HCT116 (cell line): ENCODE measurements around the gene ZBTB21.

Experiments used
- EGR1 ChIP-seq: IDR thresholded peaks from 2 replicates; pipeline ENCODE4 v1.6.1; 2012; ENCODE audit warnings: low read depth
- EZH2 ChIP-seq: fragments of 200-600 bp; sonication (generic); IDR thresholded peaks from 2 replicates; pipeline ENCODE4 v1.6.1; 2017; ENCODE audit warnings: antibody characterized with exemption, mixed run types
- JUND ChIP-seq: IDR thresholded peaks from 2 replicates; pipeline ENCODE4 v1.6.1; 2012
- POLR2A ChIP-seq: IDR thresholded peaks from 2 replicates; pipeline ENCODE4 v1.7.0; 2011; ENCODE audit warnings: borderline replicate concordance; ENCODE audit not compliant: insufficient read depth, insufficient read length; ENCODE audit errors: extremely low read depth
- SIN3A ChIP-seq: IDR thresholded peaks from 2 replicates; pipeline ENCODE4 v1.6.1; 2012; ENCODE audit warnings: low read depth
- YY1 ChIP-seq: IDR thresholded peaks from 2 replicates; pipeline ENCODE4 v1.6.1; 2011; ENCODE audit warnings: low read length, low read depth, moderate library complexity, mild to moderate bottlenecking; ENCODE audit not compliant: insufficient replicate concordance; ENCODE audit errors: extremely low read depth
- TF ChIP-seq, protein P1 (sequence below), 3 experiments: fragments of 200-600 bp in 1 of 3; sonication (generic) in 1 of 3; IDR thresholded peaks in 2 of 3; conservative IDR thresholded peaks in 1 of 3; 2 replicates each; pipeline ENCODE4 v1.5.1; 2012 to 2017; ENCODE audit warnings: low read depth in 2 of 3, low read length in 2 of 3, antibody characterized with exemption in 1 of 3, borderline replicate concordance in 1 of 3, control low read depth in 1 of 3, mild to moderate bottlenecking in 1 of 3, mixed read lengths in 1 of 3, mixed run types in 1 of 3, moderate library complexity in 1 of 3; ENCODE audit not compliant: insufficient read depth in 1 of 3
- TF ChIP-seq, protein P2 (sequence below): IDR thresholded peaks from 2 replicates; pipeline ENCODE4 v1.6.1; 2012; ENCODE audit warnings: low read depth

DNA sequence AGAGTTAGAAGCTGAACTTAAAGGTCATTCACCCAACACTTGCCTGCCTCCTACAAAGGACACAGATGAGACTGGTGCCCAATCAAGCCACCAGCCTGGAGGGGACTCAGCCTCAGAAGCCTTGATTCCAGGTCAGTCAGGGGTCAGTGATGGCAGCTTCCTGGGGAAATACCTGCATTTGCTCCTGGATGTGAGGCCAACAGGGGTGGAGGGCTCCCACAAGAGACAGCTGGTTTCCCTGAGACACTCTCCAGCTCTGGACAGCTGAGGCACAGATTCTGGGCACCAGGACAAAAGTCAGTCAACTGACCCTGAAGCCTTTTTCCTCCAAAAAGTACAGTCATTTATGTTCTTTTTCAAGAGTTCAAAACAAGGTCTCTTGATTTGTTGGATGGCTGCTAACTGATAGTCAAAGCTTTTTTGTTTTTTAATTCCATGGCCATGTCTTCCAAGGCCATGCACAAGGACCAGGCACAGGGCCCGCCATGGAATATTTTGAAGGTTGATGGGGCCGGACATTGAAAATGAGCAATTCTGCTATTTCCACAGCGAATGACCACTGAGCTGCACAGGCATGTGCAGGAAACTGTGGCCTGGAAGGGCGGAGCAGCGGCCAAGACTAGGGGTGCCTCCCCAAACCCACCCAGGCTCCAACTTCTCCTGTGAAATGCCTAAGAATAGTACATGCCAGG is 58.1 kb downstream of the ZBTB21 start:
- TF ChIP-seq JUND (no peak), POLR2A (no peak), EZH2 (no peak), SIN3A (no peak), YY1 (no peak), EGR1 (no peak)
- TF ChIP-seq, protein P1, sequence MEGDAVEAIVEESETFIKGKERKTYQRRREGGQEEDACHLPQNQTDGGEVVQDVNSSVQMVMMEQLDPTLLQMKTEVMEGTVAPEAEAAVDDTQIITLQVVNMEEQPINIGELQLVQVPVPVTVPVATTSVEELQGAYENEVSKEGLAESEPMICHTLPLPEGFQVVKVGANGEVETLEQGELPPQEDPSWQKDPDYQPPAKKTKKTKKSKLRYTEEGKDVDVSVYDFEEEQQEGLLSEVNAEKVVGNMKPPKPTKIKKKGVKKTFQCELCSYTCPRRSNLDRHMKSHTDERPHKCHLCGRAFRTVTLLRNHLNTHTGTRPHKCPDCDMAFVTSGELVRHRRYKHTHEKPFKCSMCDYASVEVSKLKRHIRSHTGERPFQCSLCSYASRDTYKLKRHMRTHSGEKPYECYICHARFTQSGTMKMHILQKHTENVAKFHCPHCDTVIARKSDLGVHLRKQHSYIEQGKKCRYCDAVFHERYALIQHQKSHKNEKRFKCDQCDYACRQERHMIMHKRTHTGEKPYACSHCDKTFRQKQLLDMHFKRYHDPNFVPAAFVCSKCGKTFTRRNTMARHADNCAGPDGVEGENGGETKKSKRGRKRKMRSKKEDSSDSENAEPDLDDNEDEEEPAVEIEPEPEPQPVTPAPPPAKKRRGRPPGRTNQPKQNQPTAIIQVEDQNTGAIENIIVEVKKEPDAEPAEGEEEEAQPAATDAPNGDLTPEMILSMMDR (IDR thresholded peaks at IDR 0.05 in 2 of 3, conservative IDR thresholded peaks at IDR 0.05 in 1 of 3; ENCODE audit: borderline replicate concordance in 1 of 3, insufficient read depth in 1 of 3, low read depth in 2 of 3, low read length in 2 of 3): no peak
- TF ChIP-seq, protein P2, sequence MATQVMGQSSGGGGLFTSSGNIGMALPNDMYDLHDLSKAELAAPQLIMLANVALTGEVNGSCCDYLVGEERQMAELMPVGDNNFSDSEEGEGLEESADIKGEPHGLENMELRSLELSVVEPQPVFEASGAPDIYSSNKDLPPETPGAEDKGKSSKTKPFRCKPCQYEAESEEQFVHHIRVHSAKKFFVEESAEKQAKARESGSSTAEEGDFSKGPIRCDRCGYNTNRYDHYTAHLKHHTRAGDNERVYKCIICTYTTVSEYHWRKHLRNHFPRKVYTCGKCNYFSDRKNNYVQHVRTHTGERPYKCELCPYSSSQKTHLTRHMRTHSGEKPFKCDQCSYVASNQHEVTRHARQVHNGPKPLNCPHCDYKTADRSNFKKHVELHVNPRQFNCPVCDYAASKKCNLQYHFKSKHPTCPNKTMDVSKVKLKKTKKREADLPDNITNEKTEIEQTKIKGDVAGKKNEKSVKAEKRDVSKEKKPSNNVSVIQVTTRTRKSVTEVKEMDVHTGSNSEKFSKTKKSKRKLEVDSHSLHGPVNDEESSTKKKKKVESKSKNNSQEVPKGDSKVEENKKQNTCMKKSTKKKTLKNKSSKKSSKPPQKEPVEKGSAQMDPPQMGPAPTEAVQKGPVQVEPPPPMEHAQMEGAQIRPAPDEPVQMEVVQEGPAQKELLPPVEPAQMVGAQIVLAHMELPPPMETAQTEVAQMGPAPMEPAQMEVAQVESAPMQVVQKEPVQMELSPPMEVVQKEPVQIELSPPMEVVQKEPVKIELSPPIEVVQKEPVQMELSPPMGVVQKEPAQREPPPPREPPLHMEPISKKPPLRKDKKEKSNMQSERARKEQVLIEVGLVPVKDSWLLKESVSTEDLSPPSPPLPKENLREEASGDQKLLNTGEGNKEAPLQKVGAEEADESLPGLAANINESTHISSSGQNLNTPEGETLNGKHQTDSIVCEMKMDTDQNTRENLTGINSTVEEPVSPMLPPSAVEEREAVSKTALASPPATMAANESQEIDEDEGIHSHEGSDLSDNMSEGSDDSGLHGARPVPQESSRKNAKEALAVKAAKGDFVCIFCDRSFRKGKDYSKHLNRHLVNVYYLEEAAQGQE: no peak
